Islet precursor cell (in vitro differentiated cells): ENCODE data around the gene DYSF.

Experiments used
- DNase-seq: peaks from one replicate; pipeline ENCODE4 v3.0.0-alpha.2; 2018

Gene DYSF

DNA sequence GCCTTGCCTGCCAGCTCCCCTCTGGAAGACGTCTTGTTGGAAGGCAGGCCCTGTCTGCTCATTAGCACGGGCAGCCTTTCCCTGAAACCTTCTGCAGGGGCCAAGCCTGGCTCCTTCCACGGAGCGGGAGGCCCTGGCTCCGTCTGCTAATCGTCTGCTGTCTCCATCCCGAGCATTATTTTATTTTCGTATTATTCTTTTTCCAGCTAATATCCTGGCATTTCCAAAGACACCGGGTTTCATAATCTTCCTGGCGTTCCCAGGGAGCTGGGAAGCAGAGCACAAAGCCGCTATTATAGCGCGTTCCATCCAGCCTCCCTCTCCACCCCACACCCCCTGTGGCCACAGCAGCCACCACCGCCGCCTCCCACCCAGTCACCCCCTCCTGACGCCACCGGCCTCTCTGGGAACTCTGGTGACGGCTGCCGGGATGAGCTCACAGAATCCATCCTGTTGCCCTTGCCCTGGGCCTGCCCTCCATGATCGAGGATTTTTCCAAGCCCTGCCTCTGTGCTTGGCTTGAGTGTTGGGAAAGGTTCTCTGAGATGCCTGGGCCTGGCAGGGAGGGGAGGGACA lies 125.5 kb downstream of the DYSF start:
- DNase-seq: no peak

GRCh38 chr2:71581026-71581425 lies 127.7 kb downstream of the DYSF start:
- no peak for DNase-seq

DNA sequence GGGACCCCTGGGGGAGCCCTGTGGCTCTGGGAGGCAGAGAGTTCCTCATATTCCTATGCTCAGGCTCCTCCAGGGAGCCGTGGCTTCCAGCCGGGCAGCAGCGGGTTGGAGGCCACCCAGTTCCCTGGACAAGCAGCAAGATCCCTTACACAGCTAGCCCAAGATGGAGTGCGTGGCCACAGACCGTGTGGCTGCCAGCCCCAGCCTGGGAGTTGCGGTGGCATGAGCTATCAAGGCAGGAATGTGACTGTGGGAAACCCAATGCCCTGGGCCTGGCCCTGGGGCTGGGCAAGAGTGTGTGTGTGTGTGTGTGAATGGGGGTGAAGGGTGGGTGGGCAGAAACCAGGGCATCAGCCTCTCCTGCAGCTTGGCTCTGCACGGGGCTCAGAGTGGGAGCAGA lies 130.5 kb downstream of the DYSF start:
- no peak for DNase-seq

GRCh38 chr2:71586471-71586870 lies 133.1 kb downstream of the DYSF start:
- no peak for DNase-seq

- no peak for DNase-seq
Observed at GRCh38 chr2:71587509-71588073, 134.2 kb downstream of the DYSF start.

DNA sequence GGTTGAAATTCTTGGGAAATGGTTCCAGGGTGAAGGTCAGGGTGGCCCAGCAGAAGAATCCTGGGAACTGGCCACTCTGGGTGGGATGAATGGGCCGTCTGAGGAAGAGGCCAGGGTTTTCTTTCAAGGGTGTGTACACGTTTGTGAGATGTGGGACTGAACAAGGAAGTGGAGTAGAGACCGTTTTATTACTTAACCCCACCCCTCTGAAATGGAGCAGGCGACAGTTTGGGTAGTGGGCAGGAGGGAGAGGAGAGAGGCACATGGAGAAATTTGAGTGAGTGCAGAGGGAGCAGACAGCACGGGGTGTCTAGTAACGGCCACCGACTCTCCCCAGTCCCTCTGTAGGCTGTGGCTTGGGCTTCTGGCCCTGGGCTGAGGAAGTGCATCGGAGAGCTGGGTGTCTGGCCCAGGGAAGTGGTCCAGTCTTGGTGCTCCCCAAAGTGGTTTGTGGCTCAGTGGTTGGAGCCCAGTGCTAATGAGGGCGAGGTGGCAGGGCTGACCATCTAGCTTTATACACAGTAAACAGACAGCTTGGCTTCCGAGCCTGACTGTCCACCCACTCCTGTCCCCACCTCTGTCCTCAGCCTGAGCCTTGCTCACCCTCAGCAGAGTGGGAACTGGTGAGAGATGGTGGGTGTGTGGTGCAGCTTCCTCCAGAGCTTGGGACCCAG lies 135.3 kb downstream of the DYSF start:
- DNase-seq: no peak

- DNase-seq: peak; percentile 69
Observed at GRCh38 chr2:71589763-71590162, 136.4 kb downstream of the DYSF start.

DNA sequence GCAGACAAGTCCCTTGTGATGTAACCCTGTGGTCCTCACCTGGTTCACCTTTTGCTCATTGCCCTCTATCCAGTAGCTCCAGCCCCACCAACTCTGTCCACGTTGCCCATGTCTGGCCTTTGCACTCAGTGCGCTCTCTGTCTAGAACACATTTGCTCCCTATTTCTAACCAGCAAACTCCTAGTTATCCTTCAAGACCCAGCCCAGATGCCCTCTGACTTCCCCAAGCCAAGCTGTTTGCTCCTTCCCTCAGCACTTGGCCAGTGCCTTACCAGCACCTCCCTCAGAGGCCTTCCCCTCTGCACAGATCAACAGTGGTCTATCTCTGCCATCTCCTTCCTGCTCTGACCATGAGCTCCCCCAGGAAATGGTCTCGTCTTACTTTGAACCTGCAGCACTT lies 137.7 kb downstream of the DYSF start:
- DNase-seq: no peak

DNA sequence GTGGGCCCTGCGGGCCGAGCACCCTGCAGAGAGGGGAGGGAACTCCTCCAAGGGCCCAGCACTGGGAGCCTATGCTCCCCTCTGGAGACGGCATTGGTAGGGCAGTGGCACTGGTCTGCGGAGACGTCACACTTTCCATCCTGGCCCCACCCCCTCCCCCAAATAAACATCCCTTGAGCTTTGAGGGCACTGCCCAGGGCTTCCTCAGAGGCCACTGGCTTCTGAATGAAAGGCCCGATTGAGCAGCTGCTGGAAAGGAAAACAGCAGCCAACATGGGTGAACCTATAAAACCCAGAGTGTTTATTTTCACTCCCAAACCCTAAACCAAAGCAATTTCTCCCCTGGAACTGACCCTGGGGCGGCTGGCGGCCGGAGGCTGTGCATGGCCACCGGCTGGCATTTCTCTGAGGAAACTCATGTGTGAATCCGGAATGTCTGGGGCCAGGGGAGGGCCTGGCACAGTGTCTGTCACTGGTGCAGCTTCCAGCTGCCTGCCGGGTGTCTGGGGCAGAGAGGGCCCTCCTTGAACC lies 138.9 kb downstream of the DYSF start:
- DNase-seq: no peak

GRCh38 chr2:71595569-71595968 lies 142.2 kb downstream of the DYSF start:
- DNase-seq: peak; percentile 91

- DNase-seq: peak; percentile 89
Observed at GRCh38 chr2:71596011-71596410, 142.7 kb downstream of the DYSF start.

DNA sequence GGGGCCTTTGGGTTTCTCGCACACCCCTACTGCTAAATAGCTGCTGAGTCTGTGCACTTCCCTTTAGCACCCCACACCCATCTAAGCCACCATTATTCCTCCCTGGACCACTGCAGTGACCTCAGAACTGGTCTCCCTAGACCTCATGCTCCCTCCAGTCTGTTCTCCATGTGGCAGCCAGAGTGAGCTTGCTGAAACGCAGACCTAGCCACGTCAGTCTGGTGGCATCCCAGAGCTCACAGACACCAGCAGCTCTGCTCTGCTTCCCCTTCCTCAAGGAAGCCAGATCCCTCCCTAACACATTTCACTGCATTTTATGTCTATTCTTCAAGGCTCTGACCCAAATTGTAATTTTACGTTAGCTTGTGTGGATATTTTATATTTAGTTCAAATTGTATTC lies 144.4 kb downstream of the DYSF start:
- no peak for DNase-seq

- DNase-seq: no peak
Observed at GRCh38 chr2:71598526-71598925, 145.2 kb downstream of the DYSF start.

DNA sequence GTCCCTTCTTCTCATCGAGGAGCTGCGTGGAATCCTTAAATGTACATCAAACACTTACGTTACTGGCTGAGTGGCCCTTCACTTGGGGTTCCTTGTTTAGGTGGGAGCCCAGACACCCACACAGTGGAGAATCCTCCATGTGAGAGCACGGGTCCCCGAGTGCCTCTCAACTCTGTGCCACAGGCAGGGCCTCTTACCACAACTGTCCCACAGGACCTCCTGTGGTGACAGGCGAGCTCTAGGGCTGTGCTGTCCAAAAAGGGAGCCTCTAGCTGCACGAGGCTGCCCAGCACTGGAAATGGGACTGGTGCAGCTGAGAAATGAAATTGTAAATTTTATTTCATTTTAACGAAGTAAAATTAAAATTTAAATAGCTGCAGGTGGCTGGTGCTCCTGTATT lies 145.7 kb downstream of the DYSF start:
- DNase-seq: no peak

DNA sequence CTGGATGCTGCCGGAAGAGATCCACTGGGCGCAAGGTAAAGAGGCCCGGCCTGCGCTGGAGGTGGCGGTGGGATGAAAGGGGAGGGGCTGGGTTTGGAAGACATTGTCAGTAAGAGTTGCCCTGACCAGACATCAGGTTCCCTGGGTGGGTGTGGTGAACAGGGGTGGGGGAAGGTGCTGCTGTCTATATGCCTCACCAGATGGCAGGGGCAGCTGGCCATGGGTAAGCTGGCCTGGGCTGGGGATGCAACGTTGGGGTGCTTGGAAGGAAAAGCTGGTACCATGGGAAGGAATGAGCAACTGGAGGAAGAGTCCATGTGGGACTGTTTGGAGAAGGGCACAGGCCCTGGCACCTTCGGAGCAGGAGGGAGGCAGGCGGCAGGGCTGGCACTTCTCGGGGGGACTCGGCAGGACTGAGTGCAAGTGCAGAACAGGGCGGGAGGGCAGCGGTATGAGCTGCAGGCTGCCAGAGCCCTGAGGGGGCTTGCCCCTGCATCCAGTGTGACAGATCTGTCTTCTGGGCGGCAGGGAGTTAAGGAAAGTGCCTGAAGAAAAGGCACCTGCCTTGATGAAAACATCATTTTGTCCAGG lies 146.4 kb downstream of the DYSF start:
- no peak for DNase-seq

GRCh38 chr2:71600555-71600954 lies 147.2 kb downstream of the DYSF start:
- no peak for DNase-seq

GRCh38 chr2:71601136-71602114 lies 148.1 kb downstream of the DYSF start:
- no peak for DNase-seq

DNA sequence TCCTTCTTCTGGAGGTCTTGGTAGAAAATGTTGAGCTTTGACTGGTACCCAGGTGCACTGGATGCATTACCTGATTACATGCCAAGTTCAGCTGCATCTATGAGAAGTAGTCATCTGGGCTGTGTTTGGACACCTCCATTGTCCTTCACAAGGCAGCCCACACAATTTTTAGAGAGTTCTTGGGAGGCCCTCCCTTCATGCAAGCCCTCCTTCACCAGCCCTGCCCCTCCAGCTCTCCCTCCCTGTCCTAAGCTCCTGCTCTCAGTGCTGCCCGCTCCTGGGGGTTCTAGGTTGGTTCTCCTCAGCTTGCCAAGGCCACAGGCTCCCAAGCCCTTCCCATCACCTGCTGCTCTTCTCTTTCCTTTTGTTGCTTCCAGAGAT lies 148.7 kb downstream of the DYSF start:
- DNase-seq: peak; percentile 23

- peak; percentile 26 for DNase-seq
Observed at GRCh38 chr2:71602581-71602980, 149.2 kb downstream of the DYSF start.

GRCh38 chr2:71603311-71603811 lies 150.0 kb downstream of the DYSF start:
- DNase-seq: peak; percentile 53

GRCh38 chr2:71603851-71604725 lies 150.7 kb downstream of the DYSF start:
- DNase-seq: peak; percentile 50

DNA sequence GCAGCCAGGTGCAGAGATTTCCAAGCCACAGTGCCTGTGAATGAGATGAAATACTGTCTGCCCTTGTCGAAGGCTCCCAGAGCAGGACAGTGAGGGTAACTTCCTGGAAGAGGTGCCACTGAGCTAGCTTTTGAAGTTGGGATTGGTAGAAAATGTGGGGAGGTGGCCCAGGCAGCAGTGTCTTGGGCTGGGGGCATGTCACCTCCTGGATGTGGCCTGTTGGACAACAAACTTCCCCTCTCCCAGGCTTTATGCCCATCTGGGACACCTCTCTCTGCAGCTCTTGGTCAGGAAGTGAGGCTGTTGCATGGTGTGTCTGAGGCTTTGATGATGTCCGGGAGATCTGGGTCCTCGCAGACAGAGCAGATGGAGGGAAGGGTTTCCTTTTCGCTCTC lies 151.4 kb downstream of the DYSF start:
- DNase-seq: peak; percentile 40
